GM11168 (cell line): Measurements from ENCODE around the gene ADARB1.

Experiments
- in situ Hi-C: fragments of 300-500 bp; cut with MboI; formaldehyde crosslinking; loops from one replicate; pipeline ENCODE4 v1.12.0; 2022; ENCODE audit warnings: low sequenced_read_pairs; ENCODE audit not compliant: unreplicated experiment

The ADARB1 gene

DNA sequence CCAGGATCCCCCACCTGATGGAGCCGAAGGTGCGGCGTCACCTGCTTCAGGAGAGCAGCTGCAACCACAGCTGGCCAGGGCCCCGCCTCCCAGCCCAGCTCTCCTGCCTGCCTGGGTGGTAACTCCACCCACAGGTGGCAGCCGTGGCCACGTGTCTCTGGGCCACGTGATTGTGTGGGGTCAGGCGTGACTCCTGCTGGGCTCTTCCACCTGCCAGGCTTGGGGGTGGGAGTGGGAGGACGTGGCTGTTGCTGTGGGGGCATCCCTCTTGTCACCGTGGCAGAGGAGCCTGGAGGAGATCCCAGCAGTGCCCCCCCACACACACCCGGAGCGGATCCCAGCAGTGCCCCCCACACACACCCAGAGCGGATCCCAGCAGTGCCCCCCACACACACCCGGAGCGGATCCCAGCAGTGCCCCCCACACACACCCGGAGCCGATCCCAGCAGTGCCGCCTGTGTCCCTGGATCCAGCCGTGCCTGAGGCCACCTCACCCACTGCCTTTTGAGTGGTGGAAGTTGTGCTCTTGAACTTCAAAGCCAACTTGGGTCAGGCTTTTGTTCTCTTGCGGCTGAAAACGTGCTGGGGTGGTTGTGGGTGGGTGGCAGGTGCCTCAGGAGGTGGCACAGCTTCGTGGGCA lies 181.1 kb downstream of the ADARB1 start:
- in situ Hi-C loops: no loop called here

DNA sequence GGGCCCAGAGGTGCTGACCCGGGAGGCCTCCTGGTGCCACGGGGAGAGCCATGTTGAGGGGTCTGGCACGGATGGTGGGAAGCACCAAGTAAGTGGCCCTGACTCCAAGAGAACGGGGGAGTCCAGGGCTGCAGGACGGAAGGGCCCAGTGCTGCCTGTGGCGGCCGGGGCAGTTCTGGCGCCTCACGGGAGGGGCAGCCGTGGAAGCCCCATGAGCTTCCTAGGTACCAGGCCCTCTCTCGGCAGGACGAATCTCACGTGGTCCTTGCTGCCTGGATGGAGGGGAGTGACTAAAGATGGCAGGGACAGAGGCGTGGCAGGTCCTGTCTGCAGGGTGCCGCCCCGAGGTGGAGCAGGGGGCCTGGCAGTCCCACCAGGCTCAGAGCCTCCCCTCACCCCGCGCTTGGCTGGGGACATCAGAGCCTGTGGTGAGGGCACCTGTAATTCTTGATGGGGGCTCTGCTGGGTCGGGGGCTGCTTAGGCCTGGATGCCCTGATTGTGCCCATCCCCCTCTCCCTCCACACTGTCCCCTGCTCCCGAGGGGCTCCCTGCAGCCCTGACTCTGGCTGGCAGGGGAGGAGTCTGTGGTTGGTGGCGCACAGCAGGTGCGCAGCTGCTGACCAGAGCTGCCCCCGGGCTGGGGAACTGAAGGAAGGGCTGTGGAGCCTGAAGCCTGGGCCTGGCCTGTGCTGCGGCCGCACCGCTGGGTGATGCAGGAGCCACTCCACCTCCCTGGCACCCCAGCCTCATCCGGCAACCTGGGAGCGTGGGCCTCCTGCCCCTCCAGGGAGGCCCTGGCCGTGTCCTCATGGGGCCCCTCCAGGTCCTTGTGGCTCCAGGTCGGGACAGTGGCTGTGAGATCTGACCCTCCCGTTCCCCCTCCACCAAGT lies 181.9 kb downstream of the ADARB1 start:
- in situ Hi-C loops: no loop called here

DNA sequence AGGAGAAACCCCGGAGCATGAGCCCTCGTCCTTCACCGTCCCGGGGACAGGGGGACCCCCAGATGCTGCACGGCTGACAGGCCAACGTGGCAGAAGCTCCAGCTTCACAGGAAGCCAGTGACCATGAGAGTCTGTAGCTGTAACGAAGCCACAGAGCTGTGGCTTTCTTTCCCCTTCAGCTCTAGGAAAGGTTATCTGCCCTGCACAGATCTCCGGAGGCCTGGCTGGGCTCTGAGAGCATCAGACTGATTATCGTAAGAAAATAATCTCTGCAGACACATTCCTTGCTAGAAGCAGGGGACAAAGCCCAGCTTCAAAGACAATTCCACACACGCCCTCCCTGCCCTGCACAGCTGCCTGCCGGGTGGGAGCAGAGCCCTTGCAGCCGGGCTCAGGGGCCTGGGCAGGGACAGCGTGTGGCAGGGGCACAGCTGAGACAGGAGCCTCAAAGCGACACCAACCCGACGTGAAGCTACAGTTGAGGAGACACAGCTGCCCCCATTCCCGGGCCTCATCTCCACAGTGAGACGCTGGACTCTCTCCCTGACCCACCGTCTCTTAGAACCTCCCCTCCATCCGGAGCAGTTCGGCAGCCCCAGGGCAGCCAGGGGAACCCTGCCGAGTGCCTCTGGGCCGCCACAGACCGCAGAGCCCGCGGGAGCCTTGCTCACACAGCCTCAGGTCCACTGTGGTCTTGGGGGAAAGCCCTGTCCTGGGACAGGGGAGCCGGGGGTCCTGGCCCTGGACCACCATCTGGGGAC lies 182.7 kb downstream of the ADARB1 start:
- in situ Hi-C loops: no loop called here

DNA sequence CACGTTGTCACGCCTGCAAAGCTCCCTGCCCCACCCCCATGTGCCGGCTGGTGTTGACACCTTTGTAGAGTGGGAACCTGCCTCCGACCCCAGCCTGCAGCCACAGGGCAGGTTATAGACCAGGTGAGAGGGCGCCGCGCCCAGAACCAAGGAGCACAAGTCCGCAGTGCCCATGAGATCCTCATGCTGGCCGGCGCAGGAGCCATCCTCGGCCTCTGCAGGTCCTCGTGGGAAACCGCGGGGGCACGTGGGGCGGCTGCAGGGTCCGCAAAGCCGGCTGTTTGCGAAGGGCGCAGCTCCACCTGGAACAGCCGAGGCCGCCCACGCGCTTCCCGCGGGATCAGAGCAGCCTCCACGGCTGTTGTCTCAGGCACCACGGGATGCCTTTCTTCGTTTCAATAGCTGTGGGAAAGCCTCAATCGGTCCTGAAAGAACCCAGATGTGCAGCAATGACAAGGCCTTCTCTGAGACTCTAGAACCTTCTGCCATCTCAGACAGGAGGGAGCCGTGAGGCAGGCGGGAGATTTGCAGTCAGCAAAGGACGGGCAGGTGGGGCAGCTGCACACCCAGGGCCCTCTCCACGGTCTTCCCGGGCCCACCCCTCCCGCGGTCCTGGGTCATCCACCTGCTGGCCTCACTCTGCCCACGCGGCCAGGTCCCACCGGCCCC lies 183.4 kb downstream of the ADARB1 start:
- in situ Hi-C loops: no loop called here

DNA sequence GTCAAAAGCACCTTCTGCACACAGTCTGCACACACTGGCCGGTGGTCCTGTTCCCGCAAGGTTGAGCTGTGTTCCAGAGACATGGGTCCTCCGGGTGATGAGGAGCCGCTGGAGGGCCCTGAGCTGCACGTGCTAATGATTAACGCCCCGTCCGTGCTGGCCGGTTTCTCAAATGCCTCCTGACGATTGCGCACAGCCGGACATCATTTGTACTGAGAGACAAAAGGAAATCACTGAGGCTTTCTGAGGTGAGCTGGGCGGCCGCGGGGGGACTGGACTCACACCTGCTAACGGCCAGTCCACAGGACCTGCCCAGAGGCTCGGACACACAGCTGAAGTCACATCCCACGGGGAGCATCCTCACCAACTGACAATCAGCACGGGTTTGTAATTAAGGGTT lies 184.1 kb downstream of the ADARB1 start:
- in situ Hi-C loops: no loop called here

DNA sequence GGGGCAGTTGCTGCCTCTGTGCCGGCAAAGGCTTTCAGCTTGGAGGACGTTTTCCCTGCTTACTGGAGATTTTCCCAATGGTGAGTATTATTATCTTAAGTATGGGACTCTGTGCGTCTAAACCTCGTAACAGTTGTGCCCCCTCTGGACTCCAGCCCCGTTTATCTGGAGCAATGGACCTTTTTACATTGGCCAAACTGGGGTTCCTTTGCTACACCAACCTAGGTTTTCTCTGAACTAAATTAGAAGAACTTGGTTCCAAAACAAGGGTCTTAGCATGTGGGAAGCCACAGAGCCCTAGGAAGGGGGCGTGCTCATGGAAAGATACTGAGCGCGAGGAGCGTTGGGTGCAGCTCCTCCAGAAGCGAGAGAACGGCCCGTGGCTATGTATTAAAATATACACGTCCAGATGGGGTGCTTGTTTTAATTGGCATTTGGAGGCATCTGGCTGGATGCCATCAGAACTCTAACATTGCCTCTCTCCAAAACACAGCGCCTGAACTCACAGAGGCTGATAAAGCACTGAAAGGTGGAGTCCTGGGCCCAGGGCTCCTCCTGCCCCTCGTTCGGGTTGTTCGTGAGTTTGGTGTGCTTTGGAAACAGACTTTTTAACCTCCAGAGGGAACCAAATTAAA lies 184.9 kb downstream of the ADARB1 start:
- in situ Hi-C loops: no loop called here

DNA sequence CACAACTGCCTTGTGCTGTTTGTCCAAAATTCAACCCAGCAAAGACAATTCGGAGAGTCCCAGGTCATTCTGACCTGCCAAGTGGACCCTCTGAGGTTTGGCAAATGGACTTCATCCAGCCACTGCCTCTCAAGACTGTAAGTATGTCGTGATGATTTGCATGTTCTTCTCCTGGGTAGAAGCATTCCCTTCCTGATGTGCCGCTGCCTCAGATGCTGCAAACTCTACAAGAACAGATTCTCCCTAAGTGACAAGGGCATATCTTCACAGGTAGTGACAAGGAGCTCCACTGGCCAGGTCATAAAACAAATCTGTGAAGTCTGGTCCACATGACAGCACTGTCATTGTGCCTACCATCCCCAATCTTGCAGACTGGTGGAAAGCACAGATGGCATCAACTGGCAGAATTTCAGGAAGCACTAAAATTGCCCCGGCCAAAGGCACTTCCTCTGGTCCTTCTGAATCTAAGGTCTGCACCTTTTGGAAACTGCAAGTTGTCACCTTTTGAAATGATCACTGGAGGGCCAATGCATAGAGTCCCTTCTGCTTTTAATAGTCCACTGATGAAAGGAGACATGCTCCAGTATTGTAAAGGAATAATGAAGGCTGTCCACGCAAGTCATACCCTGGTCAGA lies 185.9 kb downstream of the ADARB1 start:
- in situ Hi-C loops: no loop called here

DNA sequence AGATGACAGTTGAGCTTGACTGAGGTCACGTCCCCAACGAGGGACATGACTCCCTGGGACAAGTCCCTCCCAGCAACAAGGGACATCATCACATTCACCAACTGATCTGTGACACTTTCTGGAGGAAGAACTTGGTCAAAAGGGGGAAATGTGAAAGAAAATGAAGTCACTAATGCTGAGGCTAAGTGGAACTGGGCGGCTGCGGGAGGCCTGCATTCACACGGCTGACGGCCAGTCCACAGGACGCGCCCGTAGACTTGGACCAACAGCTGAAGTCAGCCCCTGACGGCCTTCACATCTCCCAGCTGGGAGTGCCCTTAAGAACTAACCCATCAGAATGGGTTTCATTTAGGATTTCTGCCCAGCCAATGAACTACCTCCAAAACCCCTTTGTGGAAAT lies 186.7 kb downstream of the ADARB1 start:
- in situ Hi-C loops: no loop called here

DNA sequence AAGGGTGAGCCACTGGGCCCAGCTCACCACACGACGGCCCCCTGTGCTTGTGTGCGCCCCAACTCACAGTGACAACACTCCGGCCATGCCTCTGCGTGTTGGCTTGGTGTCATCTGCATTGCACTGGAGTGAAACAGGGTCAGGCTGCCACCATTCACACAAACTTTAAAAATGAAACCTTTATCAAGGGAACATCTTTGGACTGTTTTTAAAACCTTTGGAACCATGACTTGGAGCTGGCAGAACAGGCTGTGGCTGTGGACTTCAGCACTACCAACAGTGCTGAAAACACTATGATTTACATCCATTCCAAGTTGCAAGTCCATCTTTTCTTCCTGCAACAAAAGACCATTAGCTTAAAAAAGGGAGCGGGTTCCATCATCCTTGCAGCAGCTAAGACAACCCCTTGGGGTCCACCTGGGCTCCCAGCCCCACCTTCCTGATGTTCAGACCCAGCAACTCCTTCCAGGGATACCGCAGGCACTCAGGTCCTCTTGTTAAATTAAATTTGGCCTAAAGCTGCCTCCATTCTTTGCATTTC lies 187.7 kb downstream of the ADARB1 start:
- in situ Hi-C loops: no loop called here

DNA sequence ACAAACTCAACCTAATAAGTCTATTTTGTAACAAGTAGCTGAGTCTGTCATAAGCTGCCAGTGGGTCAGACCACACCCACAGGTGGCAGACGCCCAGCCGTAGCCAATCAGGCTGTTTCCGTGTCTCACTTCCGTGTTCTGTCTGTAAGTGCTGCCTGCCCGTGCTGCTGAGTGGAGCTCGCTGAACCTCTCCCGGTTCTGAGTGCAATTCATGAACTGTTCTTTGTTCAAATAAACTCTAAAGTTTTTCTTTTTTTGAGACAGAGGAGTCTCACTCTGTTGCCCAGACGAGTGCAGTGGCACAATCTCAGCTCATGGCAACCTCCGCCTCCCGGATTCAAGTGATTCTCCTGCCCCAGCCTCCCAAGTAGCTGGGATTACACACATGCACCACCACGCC lies 188.2 kb downstream of the ADARB1 start:
- in situ Hi-C loops: no loop called here

DNA sequence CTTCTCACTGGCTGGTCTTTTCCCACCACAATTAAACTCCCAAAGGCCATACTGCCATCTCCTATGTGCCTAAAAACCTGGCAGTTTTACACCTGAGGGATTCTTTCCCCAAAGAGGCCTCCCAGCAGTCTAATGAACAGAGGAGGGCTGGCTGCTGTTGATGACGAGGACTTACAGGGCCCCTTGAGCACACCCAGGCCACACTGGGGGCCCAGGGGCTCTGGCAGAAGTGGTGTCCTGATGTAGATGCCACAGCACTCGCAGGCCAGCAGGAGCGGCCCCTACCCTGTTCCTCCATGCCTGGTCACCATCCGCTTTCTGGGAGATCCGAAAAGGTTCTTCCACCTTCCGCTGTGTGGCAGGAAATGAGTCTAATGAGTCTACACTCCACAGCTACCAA lies 189.2 kb downstream of the ADARB1 start:
- in situ Hi-C loops: no loop called here

DNA sequence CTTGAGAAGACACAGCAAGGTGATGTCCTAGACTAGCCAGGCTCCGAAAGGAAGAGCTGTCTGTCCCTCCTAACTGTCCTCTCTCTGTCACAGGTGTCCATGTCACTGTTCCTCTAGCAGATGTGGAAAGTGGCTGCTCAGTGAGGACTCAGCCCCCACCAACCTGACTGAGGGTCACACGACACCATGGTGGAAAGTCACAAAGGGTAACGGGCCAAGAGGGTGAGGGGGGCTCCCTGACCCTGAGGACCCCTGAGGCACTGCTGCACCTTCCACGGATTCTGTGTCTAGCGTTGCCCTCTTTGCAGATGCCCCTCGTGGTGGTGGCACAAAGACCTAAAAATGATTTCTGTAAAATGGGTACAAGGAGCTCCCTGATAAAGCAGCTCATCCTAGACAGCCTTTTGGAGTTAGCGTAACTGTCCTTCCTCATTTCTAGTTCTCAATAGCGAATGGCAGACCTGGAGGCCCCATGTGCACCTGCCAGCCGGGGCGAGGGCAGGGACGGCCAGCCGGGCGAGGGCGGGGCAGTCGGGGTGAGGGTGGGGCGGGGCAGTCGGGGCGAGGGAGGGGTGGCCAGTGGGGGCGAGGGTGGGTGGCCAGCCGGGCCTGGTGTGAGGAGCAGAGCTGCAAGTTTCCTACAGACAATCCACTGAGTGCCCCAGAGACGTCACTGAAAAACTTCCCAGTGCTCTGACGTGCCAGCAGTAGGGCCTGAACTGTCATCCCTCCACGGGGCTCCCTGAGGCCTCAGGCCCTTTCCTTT lies 189.9 kb downstream of the ADARB1 start:
- in situ Hi-C loops: no loop called here

DNA sequence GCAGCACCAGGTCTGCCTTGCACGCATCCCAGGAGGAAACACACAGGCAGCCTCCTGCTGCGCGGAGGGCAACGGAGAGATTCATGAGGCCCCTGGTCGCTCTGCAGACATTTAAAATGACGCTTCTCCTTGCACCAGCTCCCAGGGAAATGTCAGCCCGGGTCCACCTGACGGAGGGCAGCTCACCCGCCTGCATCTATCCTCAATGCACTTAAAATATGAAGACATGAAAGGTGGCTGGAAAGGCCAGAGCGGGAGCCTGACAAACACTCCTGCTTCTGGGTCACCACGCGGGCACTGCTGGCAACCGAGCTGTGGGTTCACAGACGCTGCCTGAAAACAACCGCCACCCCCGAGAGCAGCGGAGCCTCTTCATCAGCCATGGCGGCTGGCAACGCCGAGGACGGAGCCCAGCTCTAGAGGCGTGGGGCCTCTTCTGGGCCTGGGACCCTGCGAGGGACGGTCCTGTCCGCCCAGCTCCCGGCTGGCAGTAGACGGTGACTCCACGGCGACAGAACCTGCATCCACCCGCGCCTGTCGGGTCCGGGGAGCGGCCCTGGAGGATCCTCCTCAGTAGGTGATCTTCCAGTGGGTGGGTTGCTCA lies 190.6 kb downstream of the ADARB1 start:
- in situ Hi-C loops: no loop called here

DNA sequence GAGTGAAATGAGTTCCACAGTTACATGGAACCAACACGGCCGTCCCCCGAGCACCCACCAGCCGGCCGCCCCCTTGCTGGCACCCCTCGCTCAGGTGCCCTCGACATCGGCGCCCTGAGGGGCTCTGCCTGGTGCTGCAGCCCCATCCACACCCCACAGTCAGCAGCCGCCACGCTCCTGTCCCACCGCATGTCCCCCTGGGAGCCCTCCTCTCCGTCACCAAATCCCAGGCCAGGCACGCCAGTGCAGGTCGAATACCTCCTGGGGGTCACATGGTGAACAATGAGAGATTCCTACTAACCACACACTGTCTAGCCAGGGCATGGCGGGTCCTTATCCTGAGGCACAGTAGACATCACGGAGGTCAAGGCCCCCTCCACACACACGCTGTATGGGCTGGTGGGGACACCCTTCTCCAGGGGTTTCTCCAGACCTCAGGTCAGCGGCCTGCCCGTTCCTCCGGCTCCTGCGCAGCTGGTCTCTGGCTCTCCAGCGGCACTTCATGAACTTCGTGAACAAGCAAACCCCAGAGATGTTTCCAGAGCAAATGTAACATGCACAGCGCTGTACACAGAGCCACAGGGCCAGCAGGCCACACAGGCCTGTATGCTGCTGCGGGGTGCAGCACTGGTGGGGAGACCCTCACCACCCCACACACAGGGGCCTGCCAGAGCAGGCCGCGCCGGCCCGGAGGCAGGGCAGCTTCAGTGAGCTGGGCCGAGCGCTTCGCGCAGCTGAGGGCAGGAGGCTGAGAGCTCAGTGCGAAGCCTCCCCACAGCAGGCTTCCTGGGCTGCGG lies 191.5 kb downstream of the ADARB1 start:
- in situ Hi-C loops: no loop called here

DNA sequence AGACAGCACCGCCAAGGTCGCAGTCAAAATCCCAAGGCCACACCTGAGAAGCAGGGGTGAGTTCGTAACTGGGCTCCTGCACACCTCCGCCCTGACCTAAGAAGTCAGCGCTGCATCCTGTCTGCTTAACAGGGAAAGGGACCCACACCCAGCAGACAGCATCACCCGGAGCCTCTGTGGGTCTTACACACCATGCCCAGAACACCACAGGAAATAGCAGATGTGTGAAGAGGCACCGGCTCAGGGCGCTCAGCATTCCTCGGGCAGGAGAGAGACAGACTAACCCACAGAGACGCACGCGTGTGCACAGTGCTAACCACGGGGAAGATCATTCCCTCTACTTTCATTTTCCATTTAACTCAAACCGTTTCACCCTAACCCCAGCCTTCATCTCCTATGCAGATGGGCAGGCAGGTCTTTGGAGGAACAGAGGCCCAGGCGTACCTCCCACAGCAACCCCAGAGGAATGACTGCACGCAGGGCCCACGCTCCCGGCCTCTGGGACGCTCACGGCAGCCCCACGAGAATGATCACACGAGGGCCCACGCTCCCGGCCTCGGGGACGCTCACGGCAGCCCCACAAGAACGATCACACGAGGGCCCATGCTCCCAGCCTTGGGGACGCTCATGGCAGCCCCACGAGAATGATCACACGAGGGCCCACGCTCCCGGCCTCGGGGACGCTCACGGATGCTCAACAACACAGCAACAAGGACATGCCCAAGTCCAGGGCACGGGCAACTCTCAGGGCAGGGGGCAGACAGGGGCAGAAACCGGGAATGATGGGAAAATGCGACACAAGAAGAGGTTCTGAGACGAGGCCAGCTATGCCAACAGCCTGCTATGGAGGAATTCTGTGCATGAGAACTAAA lies 192.4 kb downstream of the ADARB1 start:
- in situ Hi-C loops: no loop called here

DNA sequence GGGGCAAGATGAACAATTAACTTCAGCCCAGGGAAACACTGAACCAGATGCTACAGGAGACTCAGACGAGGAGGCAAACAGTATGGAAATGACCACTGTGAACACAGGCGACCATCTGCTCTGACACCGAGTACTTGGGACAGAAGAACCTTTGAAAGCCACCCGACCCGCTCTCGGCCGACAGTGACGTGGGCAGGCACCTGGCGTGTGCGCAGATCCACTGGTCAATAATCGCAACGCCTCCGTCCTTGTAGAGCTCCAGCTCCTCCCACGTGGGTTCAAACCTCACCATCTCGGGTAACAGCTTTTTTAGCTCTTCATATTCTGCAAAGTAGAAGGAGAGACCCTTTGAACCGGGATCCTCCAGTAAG lies 193.0 kb downstream of the ADARB1 start:
- in situ Hi-C loops: no loop called here

DNA sequence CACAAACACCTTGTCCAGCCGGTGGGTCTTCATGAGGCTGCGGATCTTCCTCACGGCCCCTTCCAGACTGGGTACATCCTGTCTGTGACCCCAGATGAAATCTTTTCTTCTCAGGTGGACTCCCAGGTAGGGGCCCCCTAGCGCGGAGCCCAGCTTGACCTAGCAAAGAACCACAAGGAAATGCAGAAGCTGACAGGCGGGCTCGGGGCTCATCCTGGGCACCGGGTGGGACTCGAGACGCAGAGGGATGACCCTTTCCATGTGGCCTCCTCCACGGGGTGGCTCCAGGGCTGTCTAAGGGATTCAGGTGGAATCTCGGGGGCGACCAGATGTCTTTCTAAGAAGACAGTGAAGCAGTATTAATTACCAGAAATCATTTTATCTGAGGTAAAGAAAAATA lies 195.5 kb downstream of the ADARB1 start:
- in situ Hi-C loops: no loop called here
